Hindlimb muscle (tissue), 1 donor: Measurements from ENCODE around the gene GHRHR. TPM values are rescaled to one million over a fixed set of nuclear protein-coding genes. Genes with fewer than 3 reads are reported as not detected.

ENCODE experiments used
- DNase-seq: peaks from one replicate; pipeline ENCODE4 v3.0.0-alpha.2; 2013
- polyA plus RNA-seq: library from polyadenylated mRNA; unstranded; fragments of 120-200 nt; gene quantifications from one replicate; pipeline ENCODE4 v1.2.1, GENCODE V29; 2013; ENCODE audit not compliant: insufficient read length

Gene GHRHR
- polyA plus RNA-seq, 1 donor: 0.58 TPM

DNA sequence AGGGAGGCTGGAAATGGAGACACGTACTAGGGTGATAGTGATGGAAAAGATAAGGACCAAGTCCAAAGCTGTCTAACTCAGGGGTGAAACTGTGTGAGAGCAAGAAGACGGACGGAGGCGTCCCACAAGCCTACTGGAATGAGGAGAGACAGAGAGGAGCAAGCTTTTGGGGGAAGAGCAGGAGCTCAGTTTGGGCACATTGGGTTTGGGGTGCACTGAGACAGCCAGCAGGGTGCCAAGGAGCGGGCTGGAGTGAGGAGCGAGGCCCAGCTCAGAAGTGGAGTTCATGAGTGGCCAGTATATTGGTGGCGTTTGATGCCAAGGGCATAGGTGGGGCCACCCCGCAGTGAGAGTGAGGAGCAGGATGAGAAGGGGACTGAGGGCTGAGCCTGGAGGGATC is 22.6 kb downstream of the GHRHR start:
- DNase-seq: no peak

DNA sequence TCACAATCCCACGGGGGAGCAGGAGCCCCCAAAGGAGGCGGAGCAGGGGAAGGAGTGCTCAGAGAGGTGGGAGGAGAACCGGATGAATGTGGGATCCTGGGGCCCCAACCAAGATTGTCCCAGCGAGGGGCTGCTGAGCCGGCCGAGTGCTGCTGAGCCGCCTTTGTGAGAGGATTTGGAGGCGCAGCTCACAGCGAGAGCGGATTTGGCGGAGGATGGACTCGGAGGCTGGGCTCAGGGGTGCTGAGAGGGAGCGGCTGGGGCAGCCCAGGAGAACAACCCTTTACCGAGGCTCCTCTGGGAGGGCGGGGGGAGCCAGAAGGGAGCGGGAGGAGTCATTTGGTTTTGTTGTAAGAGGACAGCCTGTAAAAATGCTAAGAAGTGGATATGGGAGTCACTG is 23.0 kb downstream of the GHRHR start:
- no peak for DNase-seq

DNA sequence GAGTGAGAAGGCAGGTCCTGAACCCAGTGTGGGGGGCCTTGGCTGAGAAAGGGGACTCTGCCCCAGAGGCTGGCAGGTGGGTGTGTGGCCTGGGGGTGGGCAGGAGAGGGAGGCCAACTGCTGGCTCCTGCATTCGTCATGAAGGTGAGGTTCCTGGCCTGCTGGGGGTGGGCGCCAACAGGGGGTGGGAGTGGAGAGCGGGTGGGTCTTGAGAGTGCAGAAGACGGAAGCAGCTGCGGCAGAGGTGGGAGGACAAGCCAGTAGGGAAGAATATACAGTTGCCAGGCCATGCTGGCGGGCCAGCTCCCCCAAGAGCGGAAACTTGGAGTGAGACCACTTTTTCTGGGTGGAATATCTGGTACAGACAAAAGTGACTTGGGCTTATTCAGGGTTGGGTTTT is 23.4 kb downstream of the GHRHR start:
- DNase-seq: no peak

DNA sequence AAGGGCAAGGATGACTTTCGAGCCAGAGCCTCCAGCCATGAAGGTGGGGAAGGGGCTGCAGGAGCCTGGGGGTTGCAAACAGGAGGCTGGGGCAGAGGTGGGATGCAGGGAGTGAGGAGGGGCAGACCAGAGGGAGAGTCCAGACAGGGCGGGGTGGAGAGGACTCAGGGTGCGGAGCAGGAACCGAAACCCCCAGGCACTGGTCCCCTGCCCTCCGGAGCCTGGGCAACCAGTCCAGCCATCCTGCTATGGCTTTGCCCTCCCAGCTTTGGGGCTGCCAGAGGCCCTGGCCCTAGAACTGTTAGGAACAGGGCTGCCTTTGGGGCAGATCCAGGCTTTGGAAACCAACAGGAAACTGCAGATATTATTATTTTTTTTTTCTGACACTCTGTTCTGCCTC is 24.2 kb downstream of the GHRHR start:
- no peak for DNase-seq

DNA sequence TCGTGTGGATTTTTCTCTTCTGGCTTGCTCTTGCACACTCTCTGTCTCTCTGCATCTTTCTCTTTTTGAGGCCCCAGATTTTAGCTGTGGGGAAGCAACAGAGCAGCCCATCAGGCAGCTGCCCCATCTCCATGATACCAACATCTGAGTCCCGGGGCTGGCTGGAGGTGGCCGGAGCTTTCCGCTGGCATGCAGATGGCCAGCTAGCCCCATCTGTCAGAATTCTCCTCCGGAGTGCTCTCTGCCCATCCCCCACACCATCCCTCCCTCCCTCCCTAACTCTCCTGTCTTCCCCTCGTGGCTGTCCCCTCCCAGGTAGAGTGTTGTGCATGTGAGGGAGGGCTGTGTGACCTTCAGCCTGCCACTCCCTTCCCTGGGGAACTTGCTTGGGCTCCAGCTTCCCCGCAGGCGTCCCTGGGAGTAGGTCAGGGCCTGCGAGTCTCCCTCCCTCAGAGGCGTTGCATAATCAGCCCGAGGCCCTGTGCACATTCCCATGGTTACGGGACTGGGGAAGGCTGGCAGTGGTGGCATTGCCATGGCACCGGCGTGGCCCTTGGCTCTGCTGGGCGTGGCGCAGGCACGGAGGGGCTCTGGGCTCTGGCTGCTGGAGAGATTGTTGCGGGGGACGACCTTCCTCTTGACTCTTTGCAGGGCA is 24.7 kb downstream of the GHRHR start:
- DNase-seq: no peak

DNA sequence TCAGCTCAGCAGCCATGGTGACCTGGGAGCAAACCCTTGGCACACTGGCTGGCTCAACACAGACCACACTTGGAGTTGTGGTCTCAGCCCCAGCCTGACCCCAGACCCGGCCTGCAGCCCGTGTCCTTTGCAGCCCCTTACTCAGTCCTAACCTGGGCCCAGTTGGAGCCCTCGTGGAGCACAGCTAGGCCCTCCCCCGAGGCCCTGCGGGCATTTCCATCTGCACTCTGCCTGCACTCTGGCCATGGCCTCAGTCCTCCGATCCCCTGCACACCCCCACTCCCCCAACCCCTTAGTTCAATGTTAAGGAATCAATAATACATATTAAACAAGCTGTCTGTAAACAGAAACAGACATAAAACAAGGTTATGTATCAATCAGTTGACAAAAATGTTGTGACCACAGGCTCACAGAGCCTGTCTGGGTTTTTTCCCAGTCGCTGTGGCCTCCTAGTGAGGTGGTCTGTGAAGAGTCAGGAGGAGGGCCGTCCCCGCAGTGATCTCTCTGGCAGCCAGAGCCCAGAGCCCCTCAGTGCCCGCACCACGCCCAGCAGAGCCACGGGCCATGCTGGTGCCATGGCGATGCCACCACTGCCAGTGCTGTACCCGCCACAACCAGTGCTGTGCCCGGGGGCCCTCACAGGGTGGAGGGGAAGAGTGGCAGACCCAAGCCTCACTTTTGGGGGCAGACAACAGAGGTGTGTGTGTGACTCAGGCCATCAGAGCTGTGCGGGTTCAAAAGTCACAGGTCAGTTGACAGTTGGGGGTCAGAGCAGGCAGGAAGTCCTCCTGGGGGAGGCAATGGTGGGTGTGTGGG is 25.5 kb downstream of the GHRHR start:
- DNase-seq: no peak

DNA sequence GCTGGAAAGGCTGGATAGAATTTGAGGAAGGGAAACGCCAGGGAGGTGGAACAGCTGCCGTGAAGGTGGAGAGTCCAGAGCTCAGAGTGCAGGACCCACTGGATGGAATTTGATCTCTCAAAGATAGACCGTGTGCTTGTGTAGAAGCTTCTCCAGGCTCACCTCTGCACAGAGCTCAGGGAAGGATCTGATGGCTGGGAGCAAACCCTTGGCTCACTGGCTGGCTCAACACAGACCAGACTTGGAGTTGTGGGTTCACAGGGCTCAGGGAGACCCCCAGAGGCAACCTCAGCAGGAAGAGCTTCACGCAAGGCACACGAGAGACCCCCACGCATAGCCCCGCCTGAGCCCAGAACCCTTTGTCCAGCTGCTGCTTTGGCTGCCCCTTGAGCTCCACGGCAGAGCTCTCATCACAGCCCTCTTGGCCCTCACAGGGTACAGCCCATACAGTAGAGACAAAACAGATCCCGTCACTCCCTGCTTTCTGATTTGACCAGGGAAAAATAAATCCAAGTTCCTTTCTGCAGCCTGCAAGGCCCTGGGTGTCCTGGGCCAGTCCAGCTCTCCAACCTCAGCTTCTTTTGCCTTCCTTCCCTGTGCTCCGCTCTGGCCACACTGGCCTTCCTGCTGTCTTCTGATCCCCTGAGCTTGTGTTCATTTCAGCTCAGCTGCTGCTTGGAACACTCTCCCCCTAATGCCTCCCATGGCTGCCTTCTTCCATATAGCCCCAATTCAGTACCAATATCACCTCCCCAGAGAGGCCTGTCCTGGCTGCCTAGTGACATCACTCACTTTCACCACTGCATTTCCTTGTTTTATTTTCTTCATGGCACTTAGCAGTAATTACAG is 26.3 kb downstream of the GHRHR start:
- DNase-seq: no peak

DNA sequence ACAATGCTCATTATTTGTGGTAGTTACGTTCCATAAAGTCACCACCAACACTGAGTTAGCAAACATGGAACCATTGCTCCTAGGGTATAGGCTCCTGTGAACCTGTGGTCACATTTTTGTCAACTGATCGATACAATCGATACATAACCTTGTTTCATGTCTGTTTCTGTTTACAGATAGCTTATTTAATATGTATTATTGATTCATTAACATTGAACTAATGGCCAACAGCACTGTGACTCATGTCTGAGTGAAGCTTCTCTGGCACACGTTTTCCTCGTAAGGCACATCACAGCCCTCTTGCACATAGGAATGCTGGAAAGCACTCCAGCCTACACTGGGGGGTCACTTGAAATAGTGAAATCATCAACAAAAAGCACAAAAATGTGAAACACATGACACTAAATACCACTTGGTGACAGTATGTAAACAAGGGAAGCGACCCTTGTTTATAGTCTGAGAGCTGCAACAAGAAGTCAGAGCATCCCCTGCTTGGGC is 27.0 kb downstream of the GHRHR start:
- DNase-seq: no peak

DNA sequence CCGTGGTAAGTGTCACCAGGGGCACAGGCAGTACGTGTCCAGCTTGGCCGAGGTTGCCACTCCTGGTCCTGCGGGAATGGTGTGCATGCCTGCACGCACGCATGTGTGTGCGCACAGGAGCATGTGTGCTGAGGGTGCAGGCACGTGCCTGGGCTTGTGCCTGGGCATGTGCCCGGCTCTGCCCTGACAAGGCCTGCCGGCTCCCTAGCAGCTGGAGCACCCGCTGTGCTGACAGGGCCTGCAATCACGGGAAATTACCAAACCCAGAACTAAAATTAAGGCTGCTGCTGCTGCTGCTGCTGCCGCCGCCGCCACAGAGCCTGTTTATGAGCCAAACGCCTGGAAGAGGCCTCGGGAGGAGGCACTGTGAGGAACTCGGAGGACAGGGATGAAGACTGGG is 28.7 kb downstream of the GHRHR start:
- no peak for DNase-seq

DNA sequence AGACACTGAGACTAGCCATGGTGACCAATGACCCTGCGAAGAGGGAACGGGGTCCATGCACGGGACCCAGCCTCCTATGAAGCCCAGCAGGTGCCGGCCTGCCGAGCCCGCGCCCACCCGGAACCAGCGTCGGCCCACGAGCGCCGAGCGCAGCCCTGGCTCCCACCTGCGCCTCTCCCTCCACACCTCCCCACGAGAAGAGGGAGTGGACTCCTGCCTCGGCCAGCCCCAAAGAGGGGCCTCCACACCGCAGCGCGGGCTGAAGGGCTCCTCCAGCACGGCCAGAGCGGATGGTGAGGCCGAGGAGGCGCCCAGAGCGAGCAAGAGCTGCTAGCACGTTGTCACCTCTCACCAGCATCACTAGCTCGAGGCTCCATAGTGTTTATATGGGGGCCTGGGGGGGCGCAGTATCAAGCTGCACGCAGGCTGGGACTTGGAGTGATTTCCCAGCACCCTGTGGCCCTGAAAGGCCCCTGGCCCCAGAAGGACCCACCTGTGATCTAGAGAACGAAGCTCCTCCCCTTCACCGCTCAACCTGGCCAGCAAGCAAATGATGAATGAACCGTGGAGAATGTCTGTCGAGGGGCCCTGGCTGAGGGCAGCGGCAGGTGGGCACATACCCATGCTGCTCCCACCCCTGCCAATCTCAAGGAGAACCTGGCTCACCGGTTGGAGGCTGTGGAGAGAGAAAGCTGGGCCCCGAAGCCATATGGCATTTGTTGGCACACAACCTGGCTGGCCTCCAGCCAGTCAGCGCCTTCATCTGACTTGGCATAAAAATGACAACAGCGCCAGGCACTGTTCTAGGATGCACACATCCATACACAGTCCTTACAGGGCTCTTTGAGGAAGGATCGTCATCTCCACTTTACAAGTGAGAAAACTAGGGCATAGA is 30.7 kb downstream of the GHRHR start:
- no peak for DNase-seq

DNA sequence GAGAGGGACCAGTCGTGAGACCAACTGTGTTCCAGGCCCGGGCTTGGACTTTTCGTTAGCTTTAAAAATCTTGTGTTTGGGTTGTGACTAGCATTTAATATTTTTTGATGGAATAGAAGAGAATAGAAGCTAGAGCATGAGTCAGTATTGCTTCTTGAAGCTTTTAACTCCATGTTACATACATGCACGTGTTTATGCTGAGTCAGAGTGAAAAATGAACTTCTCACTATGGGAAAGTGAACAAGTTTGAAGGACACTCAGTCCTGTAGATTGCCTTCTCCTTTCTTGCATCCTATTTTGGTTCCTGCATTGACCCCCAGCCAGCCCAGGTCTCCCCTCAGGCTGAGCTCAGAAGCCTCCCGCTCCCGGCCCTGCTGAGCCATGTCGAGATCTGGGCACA is 31.8 kb downstream of the GHRHR start:
- no peak for DNase-seq

DNA sequence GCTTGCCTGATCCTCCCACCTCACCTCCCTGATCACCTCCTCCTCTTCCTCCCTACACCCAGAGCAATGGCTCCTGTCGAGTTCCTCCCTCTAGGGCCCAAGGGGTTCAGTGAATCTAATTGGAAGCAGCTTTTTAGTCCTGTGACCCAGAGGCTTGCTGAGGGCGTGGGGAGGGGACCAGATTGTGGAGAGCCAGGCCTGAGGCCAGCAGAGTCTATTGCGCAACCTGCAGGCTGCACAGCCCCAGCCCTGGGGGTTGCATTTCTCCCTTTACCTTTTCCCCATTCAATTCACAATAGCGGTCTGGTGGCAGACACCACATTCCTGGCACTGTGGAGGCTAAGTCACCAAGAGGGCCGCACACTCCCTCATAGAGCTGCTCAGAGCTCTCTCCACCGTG is 32.5 kb downstream of the GHRHR start:
- no peak for DNase-seq

DNA sequence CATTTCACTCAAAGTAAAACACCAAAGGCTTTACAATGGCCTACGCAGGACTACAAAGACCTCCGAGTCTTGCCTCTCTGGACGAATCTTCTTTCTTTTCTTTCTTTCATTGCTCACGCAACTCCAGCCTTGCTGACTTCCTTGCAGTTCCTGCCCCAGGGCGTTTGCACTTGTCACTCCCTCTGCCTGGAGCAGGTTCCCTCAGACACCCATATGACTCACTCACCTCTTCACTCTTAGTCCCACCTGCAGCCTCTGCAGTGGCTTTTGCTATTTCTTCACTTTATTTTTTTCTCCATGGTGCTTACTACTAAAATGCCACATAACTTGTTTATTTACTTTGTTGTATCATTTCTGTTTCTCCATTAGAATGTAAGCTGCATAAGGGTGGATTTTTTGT is 33.1 kb downstream of the GHRHR start:
- no peak for DNase-seq

DNA sequence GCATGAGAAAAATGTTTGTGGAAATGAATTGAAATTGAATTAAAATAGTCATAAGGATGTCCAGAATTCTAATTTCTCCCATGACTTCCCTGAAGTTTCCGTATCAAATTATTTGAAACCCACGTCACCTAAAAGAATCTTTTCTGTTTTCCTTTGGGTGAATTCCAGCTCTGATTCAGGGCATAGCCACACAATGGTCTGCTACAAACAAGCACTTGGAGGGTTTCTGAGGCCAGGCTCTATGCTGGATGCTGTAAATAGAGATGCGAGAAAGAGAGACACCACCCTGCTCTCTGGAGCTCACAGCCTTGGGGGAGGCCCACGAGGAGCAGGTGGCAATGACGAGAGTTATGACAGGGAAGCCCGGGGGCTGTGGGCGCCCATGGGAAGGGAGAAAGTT is 33.6 kb downstream of the GHRHR start:
- no peak for DNase-seq

DNA sequence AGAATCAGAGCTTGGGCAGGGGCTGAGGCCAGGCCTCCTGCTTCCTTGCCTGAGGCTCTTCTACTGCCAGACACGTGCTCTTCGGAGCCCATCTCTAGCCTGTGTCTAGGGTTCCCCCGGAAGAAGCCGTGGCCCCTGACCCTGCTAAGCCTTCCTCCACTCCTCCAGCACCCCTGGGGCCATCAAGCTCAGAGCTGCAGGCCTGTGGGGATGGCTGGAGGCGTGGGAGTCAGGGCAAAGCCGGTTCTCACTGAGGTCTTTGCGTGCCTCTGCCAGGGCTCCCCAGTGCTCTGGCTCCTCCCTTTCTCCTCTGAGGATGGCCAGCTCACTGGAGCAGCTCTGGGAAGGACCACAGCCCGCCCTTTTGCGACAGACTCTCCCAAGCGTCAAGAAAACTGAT is 34.4 kb downstream of the GHRHR start:
- DNase-seq: no peak

DNA sequence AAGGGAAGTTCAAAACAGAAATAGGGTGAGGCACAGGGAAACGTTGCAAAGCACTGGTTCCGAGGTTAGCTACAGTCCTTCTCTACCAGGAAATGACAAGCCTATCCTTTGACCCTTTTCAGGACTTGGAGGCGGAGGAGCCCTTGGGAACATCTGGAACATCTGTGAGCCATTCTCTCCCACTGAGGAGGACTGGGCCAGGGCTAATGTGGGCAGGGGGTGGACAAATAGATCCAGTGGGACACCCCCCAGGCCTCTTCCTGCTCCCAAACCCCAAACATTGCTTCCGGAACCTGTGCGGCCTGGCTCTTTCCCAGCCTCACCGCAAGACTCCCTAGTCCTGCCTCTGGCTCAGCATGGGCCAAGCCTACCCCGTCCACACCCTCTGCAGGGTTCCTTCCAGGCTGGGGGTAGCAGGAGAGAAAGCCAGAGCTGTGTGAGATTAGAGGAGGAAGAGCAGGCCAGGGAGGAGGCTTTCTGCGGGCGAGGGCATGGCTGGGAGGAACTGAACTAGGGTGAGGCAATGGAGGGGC is 36.5 kb downstream of the GHRHR start:
- DNase-seq: no peak

DNA sequence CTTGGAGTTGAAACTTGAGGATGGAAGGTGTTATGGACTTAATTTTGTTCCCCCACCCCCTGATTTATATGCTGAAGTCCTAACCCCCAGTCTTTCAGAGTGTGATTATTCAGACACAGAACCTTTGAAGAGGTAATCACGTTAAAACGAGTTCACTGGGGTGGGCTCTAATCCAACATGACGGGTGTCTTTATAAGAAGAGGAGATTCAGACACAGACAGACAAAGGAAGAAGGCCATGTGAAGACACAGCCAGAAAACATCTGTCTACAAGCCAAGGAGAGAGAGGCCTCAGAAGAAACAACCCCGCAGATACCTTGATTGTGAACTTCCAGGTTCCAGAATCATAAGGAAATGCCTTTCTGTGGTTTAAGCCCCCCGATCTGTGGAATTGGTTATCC is 37.0 kb downstream of the GHRHR start:
- DNase-seq: no peak

DNA sequence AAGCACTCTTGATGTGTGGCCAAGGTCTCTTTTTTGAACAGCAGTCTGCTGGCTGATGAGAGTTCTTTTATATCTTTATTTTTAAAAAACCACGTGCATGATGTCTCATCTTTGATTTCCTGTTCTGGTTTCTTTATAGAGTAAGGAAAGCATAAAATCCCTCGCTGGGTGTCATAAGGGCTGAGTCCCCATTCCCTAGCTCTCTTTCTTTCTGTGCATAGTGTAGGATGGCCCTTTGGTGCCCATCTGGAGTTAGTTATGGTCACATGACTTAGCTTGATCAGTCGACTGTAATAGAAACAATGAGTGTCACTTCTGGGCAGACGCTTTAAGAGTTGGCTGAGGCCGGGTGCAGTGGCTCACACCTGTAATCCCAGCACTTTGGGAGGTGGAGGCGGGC is 38.5 kb downstream of the GHRHR start:
- no peak for DNase-seq

DNA sequence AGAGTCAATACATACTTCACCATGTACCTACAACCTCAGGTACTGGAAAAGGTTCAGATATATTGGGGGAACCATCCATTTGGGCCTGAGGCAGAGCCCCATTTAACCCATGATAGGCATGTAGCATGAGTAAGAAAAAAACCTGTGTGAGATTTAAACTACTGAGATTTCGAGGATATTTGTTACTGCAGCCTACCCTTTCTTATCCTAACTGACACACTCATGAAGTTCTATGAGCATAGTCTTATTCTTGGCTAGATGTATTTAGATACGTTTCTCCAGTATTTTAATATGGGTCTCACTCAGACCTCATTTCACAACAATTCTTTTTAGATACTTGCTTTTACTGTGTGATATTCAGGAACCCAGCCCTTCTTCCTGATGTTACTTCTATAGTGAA is 39.3 kb downstream of the GHRHR start:
- no peak for DNase-seq

DNA sequence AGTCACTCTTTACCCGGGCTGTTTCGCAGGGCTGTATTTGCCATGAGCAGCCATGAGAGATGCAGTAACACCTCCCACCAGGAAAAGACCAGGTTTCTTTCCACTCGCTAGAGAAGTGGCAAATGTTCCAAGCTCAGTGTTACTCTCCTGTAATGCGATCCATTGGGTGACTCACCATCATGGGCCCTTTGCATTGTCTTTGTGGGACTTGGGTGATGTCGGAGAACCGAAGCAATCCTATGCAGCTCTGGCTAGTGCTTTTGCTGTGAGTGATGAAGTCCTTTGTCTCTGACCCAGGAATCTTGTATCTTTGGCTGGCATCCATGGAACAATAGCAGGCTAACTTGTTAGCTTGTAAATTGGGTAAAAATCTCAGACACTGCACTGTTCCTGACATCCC is 40.0 kb downstream of the GHRHR start:
- no peak for DNase-seq

DNA sequence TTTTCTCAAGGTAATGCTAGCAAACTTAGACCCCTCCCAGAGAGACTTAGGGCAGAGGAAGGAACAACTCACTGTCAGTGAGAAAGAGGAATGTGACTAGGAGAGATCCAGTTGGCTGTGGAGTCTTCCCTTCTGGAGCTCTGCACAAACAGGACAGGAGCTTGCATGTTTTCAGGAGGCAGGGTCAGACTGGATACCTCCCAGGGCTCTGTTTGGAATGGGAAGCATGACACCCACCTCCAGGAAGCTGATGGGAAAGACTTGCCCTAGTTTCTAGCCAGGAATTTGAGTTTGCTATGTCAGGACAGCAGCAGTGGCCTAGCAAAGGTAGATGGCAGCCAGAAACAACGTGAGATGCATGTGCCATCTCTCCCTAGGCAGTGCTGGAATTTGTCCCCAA is 40.6 kb downstream of the GHRHR start:
- DNase-seq: no peak

DNA sequence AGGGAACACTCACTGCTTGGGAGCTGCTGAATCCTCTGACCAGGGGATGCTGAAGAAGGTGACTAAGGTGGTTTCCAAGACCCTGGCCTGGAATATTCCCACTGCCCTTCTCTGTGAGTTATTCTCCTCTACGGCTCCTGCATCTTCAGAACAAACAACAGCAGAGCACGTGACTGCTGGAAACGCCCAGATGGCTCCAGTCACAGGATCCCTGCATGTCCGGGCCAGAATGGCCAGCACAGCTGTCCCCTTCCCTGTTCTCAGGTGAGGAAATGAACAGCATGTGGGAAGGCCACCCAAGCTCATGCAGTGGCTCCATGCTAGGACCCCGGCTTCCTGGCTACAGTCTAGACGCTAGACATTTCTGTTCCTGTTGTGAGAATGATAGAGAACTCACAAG is 43.1 kb downstream of the GHRHR start:
- no peak for DNase-seq
